ENCODE measurements around the gene KCNIP4.

KCNIP4 gene

GRCh38 chr4:21139327-21139726 lies 809.2 kb downstream of the KCNIP4 start:
- CTCF ChIA-PET, result no interaction called here
- DNase-seq (ENCODE audit: extremely low spot score), result no peak
- TF ChIP-seq TARDBP (IDR thresholded peaks at IDR 0.05) (no peak), ZNF384 (IDR thresholded peaks at IDR 0.05) (no peak), ARNT (IDR thresholded peaks at IDR 0.05) (no peak), BHLHE40 (IDR thresholded peaks at IDR 0.05; ENCODE audit: borderline replicate concordance) (no peak), L3MBTL2 (conservative IDR thresholded peaks at IDR 0.05) (no peak), ELF4 (IDR thresholded peaks at IDR 0.05) (no peak), PKNOX1 (IDR thresholded peaks at IDR 0.05) (no peak), NFRKB (IDR thresholded peaks at IDR 0.05) (no peak)
- POLR2A ChIA-PET, result no interaction called here

- DNase-seq (ENCODE audit: extremely low spot score), result no peak
- TF ChIP-seq BHLHE40 (IDR thresholded peaks at IDR 0.05; ENCODE audit: borderline replicate concordance) (no peak), TARDBP (IDR thresholded peaks at IDR 0.05) (no peak), FOXM1 (IDR thresholded peaks at IDR 0.05; ENCODE audit: borderline replicate concordance) (no peak), PKNOX1 (IDR thresholded peaks at IDR 0.05) (no peak), HDGF (IDR thresholded peaks at IDR 0.05; ENCODE audit: borderline replicate concordance) (no peak), ARNT (IDR thresholded peaks at IDR 0.05) (no peak), SP1 (IDR thresholded peaks at IDR 0.05) (no peak), CTBP1 (IDR thresholded peaks at IDR 0.05; ENCODE audit: borderline replicate concordance) (no peak), FOXK2 (IDR thresholded peaks at IDR 0.05) (no peak), LEF1 (IDR thresholded peaks at IDR 0.05; ENCODE audit: borderline replicate concordance) (no peak), ZNF384 (IDR thresholded peaks at IDR 0.05) (no peak), FOXA1 (IDR thresholded peaks at IDR 0.05) (no peak), SUZ12 (IDR thresholded peaks at IDR 0.05) (no peak)
- POLR2A ChIA-PET, result no interaction called here
- CTCF ChIA-PET, result no interaction called here
These were observed 812.4 kb downstream of the KCNIP4 start for GRCh38 chr4:21136051-21136630.

- TF ChIP-seq FOXK2 (IDR thresholded peaks at IDR 0.05), result no peak
- no peak for TF ChIP-seq HDGF (IDR thresholded peaks at IDR 0.05; ENCODE audit: borderline replicate concordance)
- TF ChIP-seq BHLHE40 (IDR thresholded peaks at IDR 0.05; ENCODE audit: borderline replicate concordance), result no peak
- no peak for TF ChIP-seq LEF1 (IDR thresholded peaks at IDR 0.05; ENCODE audit: borderline replicate concordance)
- no peak for TF ChIP-seq SP1 (IDR thresholded peaks at IDR 0.05)
- TF ChIP-seq L3MBTL2 (conservative IDR thresholded peaks at IDR 0.05), result no peak
- TF ChIP-seq NFRKB (IDR thresholded peaks at IDR 0.05), result no peak
- TF ChIP-seq ELF4 (IDR thresholded peaks at IDR 0.05), result no peak
- no peak for TF ChIP-seq CTBP1 (IDR thresholded peaks at IDR 0.05; ENCODE audit: borderline replicate concordance)
- TF ChIP-seq PKNOX1 (IDR thresholded peaks at IDR 0.05), result no peak
- no peak for TF ChIP-seq ZNF384 (IDR thresholded peaks at IDR 0.05)
- POLR2A ChIA-PET, result no interaction called here
- CTCF ChIA-PET, result interaction anchor here (0.8 kb wide), 1 partner anchor 42 kb away, joined by 3 read pairs; no protein-coding TSS in a partner anchor
- DNase-seq (ENCODE audit: extremely low spot score), result no peak
These were observed 813.6 kb downstream of the KCNIP4 start for GRCh38 chr4:21134994-21135393.

GRCh38 chr4:21130606-21131005 lies 818.0 kb downstream of the KCNIP4 start:
- no peak for DNase-seq (ENCODE audit: extremely low spot score)
- TF ChIP-seq CTBP1 (IDR thresholded peaks at IDR 0.05; ENCODE audit: borderline replicate concordance) (no peak), HDGF (IDR thresholded peaks at IDR 0.05; ENCODE audit: borderline replicate concordance) (no peak), BHLHE40 (IDR thresholded peaks at IDR 0.05; ENCODE audit: borderline replicate concordance) (no peak), TARDBP (IDR thresholded peaks at IDR 0.05) (no peak), ZNF384 (IDR thresholded peaks at IDR 0.05) (no peak), NFRKB (IDR thresholded peaks at IDR 0.05) (no peak), FOXA1 (IDR thresholded peaks at IDR 0.05) (no peak), SUZ12 (IDR thresholded peaks at IDR 0.05) (no peak), ELF4 (IDR thresholded peaks at IDR 0.05) (no peak), LEF1 (IDR thresholded peaks at IDR 0.05; ENCODE audit: borderline replicate concordance) (no peak), SP1 (IDR thresholded peaks at IDR 0.05) (no peak), FOXM1 (IDR thresholded peaks at IDR 0.05; ENCODE audit: borderline replicate concordance) (no peak), ARNT (IDR thresholded peaks at IDR 0.05) (no peak)
- CTCF ChIA-PET, result no interaction called here
- POLR2A ChIA-PET, result no interaction called here

- TF ChIP-seq FOXK2 (IDR thresholded peaks at IDR 0.05) (no peak), ELF4 (IDR thresholded peaks at IDR 0.05) (no peak), ZNF384 (IDR thresholded peaks at IDR 0.05) (no peak), PKNOX1 (IDR thresholded peaks at IDR 0.05) (no peak), TARDBP (IDR thresholded peaks at IDR 0.05) (no peak), LEF1 (IDR thresholded peaks at IDR 0.05; ENCODE audit: borderline replicate concordance) (no peak), NFRKB (IDR thresholded peaks at IDR 0.05) (no peak), L3MBTL2 (conservative IDR thresholded peaks at IDR 0.05) (no peak), FOXA1 (IDR thresholded peaks at IDR 0.05) (no peak), HDGF (IDR thresholded peaks at IDR 0.05; ENCODE audit: borderline replicate concordance) (no peak), SP1 (IDR thresholded peaks at IDR 0.05) (no peak), ARNT (IDR thresholded peaks at IDR 0.05) (no peak), FOXM1 (IDR thresholded peaks at IDR 0.05; ENCODE audit: borderline replicate concordance) (no peak), BHLHE40 (IDR thresholded peaks at IDR 0.05; ENCODE audit: borderline replicate concordance) (no peak)
- ChIA-PET CTCF (no interaction called here), POLR2A (no interaction called here)
- no peak for DNase-seq (ENCODE audit: extremely low spot score)
These were observed 822.5 kb downstream of the KCNIP4 start for GRCh38 chr4:21126014-21126512.

Measured in HEK293T (cell line).